Neural progenitor cell (in vitro differentiated cells): ENCODE data around the gene COL7A1. TPM values are rescaled to one million over a fixed set of nuclear protein-coding genes. Genes with fewer than 3 reads are reported as not detected.
A peak's percentile ranks its signal among the peaks of the same experiment; 100 is the strongest.

Source experiments
- DNase-seq: peaks from one replicate; pipeline ENCODE4 v3.0.0-alpha.2; 2016; ENCODE audit warnings: low spot score
- H2AFZ ChIP-seq: fragments of 200-600 bp; sonication (generic); replicated peaks from 2 replicates; pipeline ENCODE4 v1.6.1; 2016; ENCODE audit warnings: antibody characterized with exemption
- H3F3A ChIP-seq: fragments of 200-600 bp; sonication (generic); 2 replicates; pipeline ENCODE4 v1.6.1; 2016; ENCODE audit warnings: antibody characterized with exemption, low read depth
- H3K27ac ChIP-seq: fragments of 200-600 bp; sonication (generic); 2 replicates; pipeline ENCODE4 v1.5.1; 2016; ENCODE audit warnings: mild to moderate bottlenecking
- H3K27me3 ChIP-seq: fragments of 200-600 bp; sonication (generic); 2 replicates; pipeline ENCODE4 v1.6.1; 2016; ENCODE audit warnings: mild to moderate bottlenecking, moderate library complexity
- H3K36me3 ChIP-seq: fragments of 200-600 bp; sonication (generic); 2 replicates; pipeline ENCODE4 v1.5.1; 2016
- H3K4me1 ChIP-seq: fragments of 200-600 bp; sonication (generic); 2 replicates; pipeline ENCODE4 v1.6.1; 2016; ENCODE audit warnings: mixed run types
- H3K4me2 ChIP-seq: fragments of 200-600 bp; sonication (generic); 2 replicates; pipeline ENCODE4 v1.6.1; 2016
- H3K4me3 ChIP-seq: fragments of 200-600 bp; sonication (generic); 2 replicates; pipeline ENCODE4 v1.5.1; 2016
- H3K79me2 ChIP-seq: fragments of 200-600 bp; sonication (generic); 2 replicates; pipeline ENCODE4 v1.6.1; 2016; ENCODE audit warnings: low read depth
- H3K9ac ChIP-seq: fragments of 200-600 bp; sonication (generic); 2 replicates; pipeline ENCODE4 v1.6.1; 2016
- H3K9me3 ChIP-seq: fragments of 200-600 bp; sonication (generic); 2 replicates; pipeline ENCODE4 v1.5.1; 2016; ENCODE audit warnings: low read depth
- H4K20me1 ChIP-seq: fragments of 200-600 bp; sonication (generic); 2 replicates; pipeline ENCODE4 v1.6.1; 2016; ENCODE audit warnings: low read depth
- H3K27ac Mint-ChIP-seq: 3 replicates; pipeline ENCODE4 v1.8.0; 2021; ENCODE audit warnings: mixed read lengths
- H3K27me3 Mint-ChIP-seq: 2 replicates; pipeline ENCODE4 v1.8.0; 2022; ENCODE audit warnings: low read depth, mild to moderate bottlenecking, inconsistent platforms, moderate library complexity, mixed read lengths; ENCODE audit not compliant: insufficient read depth
- H3K36me3 Mint-ChIP-seq: 3 replicates; pipeline ENCODE4 v1.8.0; 2021; ENCODE audit warnings: mixed read lengths
- H3K4me1 Mint-ChIP-seq: 3 replicates; pipeline ENCODE4 v1.8.0; 2021; ENCODE audit warnings: mixed read lengths
- H3K4me3 Mint-ChIP-seq: 3 replicates; pipeline ENCODE4 v1.8.0; 2021; ENCODE audit warnings: mild to moderate bottlenecking, moderate library complexity, mixed read lengths
- H3K9me3 Mint-ChIP-seq: 3 replicates; pipeline ENCODE4 v1.8.0; 2020; ENCODE audit warnings: mixed read lengths
- CTCF ChIP-seq: fragments of 200-600 bp; sonication (generic); IDR thresholded peaks from 2 replicates; pipeline ENCODE4 v1.5.1; 2017; ENCODE audit warnings: antibody characterized with exemption, mild to moderate bottlenecking
- EZH2 ChIP-seq: fragments of 200-600 bp; sonication (generic); IDR thresholded peaks from 2 replicates; pipeline ENCODE4 v1.6.1; 2017; ENCODE audit warnings: antibody characterized with exemption, mild to moderate bottlenecking, moderate library complexity
- EZH2phosphoT487 ChIP-seq: fragments of 200-600 bp; sonication (generic); IDR thresholded peaks from 2 replicates; pipeline ENCODE4 v1.6.1; 2017; ENCODE audit warnings: antibody characterized with exemption
- total RNA-seq: library from RNA; depleted of rRNA; stranded (reverse); fragments of >200 nt; gene quantifications from 2 replicates; pipeline ENCODE4 v1.2.3, GENCODE V29; 2015; ENCODE audit warnings: low replicate concordance

The COL7A1 gene
- total RNA-seq, 1 donor from 2014 or later: 3.0 TPM

GRCh38 chr3:48619541-48620524, 24.7 kb upstream of the COL7A1 start:
- peaks cover 6% of the 10 kb centered on the region for H3K4me1 Mint-ChIP-seq
- H3F3A ChIP-seq: peaks cover 3% of the 10 kb centered on the region
- H3K27me3 ChIP-seq: no peaks in the 10 kb centered on the region
- H3K9ac ChIP-seq: no peak overlapping the region
- H3K9me3 ChIP-seq: no peaks in the 10 kb centered on the region
- no peak overlapping the region for H2AFZ ChIP-seq
- peak overlapping the region; percentile 13 for H3K27ac ChIP-seq
- no peak overlapping the region for H3K4me3 ChIP-seq
- no peaks in the 10 kb centered on the region for H3K4me1 ChIP-seq
- H3K27me3 Mint-ChIP-seq: peaks cover 4% of the 10 kb centered on the region
- no peaks in the 10 kb centered on the region for H3K36me3 ChIP-seq
- H3K79me2 ChIP-seq: no peaks in the 10 kb centered on the region
- no peak overlapping the region for H3K4me2 ChIP-seq
- no peak overlapping the region for H3K4me3 Mint-ChIP-seq
- no peak for TF ChIP-seq EZH2
- no peak for TF ChIP-seq EZH2phosphoT487
- no peak for TF ChIP-seq CTCF
- H3K9me3 Mint-ChIP-seq: peaks cover 9% of the 10 kb centered on the region
- no peak overlapping the region for H3K27ac Mint-ChIP-seq
- H4K20me1 ChIP-seq: no peaks in the 10 kb centered on the region
- peak; percentile 58 for DNase-seq
- H3K36me3 Mint-ChIP-seq: peaks cover 24% of the 10 kb centered on the region

GRCh38 chr3:48617559-48617958, 22.4 kb upstream of the COL7A1 start:
- Histone ChIP-seq H3K79me2 (no peaks in the 10 kb centered on the region), H3K4me2 (no peak overlapping the region), H4K20me1 (no peaks in the 10 kb centered on the region), H3K9me3 (no peaks in the 10 kb centered on the region), H3K4me3 (no peak overlapping the region), H3F3A (no peaks in the 10 kb centered on the region), H3K9ac (no peak overlapping the region), H3K27ac (no peak overlapping the region), H3K36me3 (no peaks in the 10 kb centered on the region), H2AFZ (no peak overlapping the region), H3K4me1 (no peaks in the 10 kb centered on the region), H3K27me3 (no peaks in the 10 kb centered on the region)
- Mint-ChIP-seq H3K36me3 (peaks cover 24% of the 10 kb centered on the region), H3K27me3 (peaks cover 8% of the 10 kb centered on the region), H3K9me3 (peaks cover 9% of the 10 kb centered on the region), H3K4me3 (no peak overlapping the region), H3K4me1 (no peaks in the 10 kb centered on the region), H3K27ac (no peak overlapping the region)
- no peak for DNase-seq
- TF ChIP-seq CTCF: no peak
- no peak for TF ChIP-seq EZH2
- no peak for TF ChIP-seq EZH2phosphoT487

- Mint-ChIP-seq H3K4me3 (no peak overlapping the region), H3K9me3 (peaks cover 9% of the 10 kb centered on the region), H3K27me3 (peaks cover 7% of the 10 kb centered on the region), H3K27ac (no peak overlapping the region), H3K4me1 (peaks cover 3% of the 10 kb centered on the region), H3K36me3 (peaks cover 21% of the 10 kb centered on the region)
- Histone ChIP-seq H3K9me3 (no peaks in the 10 kb centered on the region), H3F3A (peaks cover 16% of the 10 kb centered on the region), H3K4me3 (no peak overlapping the region), H3K9ac (no peak overlapping the region), H3K27ac (no peak overlapping the region), H4K20me1 (no peaks in the 10 kb centered on the region), H3K4me2 (no peak overlapping the region), H3K4me1 (peaks cover 4% of the 10 kb centered on the region), H3K27me3 (no peaks in the 10 kb centered on the region), H2AFZ (no peak overlapping the region), H3K79me2 (peaks cover 19% of the 10 kb centered on the region), H3K36me3 (no peaks in the 10 kb centered on the region)
- TF ChIP-seq EZH2phosphoT487 (no peak), EZH2 (no peak), CTCF (no peak)
- no peak for DNase-seq
Observed at GRCh38 chr3:48614044-48614443, 18.9 kb upstream of the COL7A1 start.
